WTC11 (cell line): ENCODE data around the gene LHPP. TPM values are rescaled to one million over a fixed set of nuclear protein-coding genes. Genes with fewer than 3 reads are reported as not detected.

Experiments
- ATAC-seq: fragments of 200-7000 bp; cut with Tn5 transposase; 2 replicates; pipeline ENCODE4 v1.10.0; 2021; ENCODE audit warnings: mild to moderate bottlenecking, moderate library complexity
- CTCF ChIA-PET: fragments of 300-600 bp; sonication (Branson Sonifier 250); formaldehyde crosslinking; loops from one replicate; lab custom pipeline; 2021; ENCODE audit warnings: antibody characterized with exemption; lab: Charles Lee
- POLR2A ChIA-PET: fragments of 350-600 bp; sonication (Branson Sonifier 250); formaldehyde crosslinking; loops from one replicate; lab custom pipeline; 2021; ENCODE audit warnings: antibody characterized with exemption; lab: Charles Lee
- DNase-seq: peaks from one replicate; pipeline ENCODE4 v3.0.0; 2021; ENCODE audit warnings: low spot score
- H3K27ac Mint-ChIP-seq: 2 replicates; pipeline ENCODE4 v1.8.0; 2021; ENCODE audit warnings: mixed read lengths
- H3K27me3 Mint-ChIP-seq: 2 replicates; pipeline ENCODE4 v1.8.0; 2021; ENCODE audit warnings: low read depth, mild to moderate bottlenecking, moderate library complexity, mixed read lengths
- H3K36me3 Mint-ChIP-seq: 2 replicates; pipeline ENCODE4 v1.8.0; 2021; ENCODE audit warnings: mixed read lengths
- H3K4me1 Mint-ChIP-seq: 2 replicates; pipeline ENCODE4 v1.8.0; 2022; ENCODE audit warnings: mixed read lengths
- H3K4me3 Mint-ChIP-seq: 2 replicates; pipeline ENCODE4 v1.8.0; 2021; ENCODE audit warnings: mild to moderate bottlenecking, moderate library complexity, mixed read lengths
- H3K9me3 Mint-ChIP-seq: 2 replicates; pipeline ENCODE4 v1.8.0; 2021; ENCODE audit warnings: mixed read lengths
- ATF1 ChIP-seq: sonication (generic); formaldehyde crosslinking; IDR thresholded peaks from 2 replicates; pipeline ENCODE4 v1.8.1; 2023; ENCODE audit warnings: mild to moderate bottlenecking, moderate library complexity, missing genetic modification reagents
- CBFB ChIP-seq: sonication (generic); formaldehyde crosslinking; IDR thresholded peaks from 2 replicates; pipeline ENCODE4 v1.8.1; 2022; ENCODE audit warnings: mild to moderate bottlenecking, low read depth, missing genetic modification reagents
- FOXP1 ChIP-seq: sonication (generic); formaldehyde crosslinking; IDR thresholded peaks from 2 replicates; pipeline ENCODE4 v1.8.0; 2022; ENCODE audit warnings: missing genetic modification reagents, mild to moderate bottlenecking, moderate library complexity, borderline replicate concordance
- HMGA2 ChIP-seq: fragments of 250-450 bp; sonication (Bioruptor Pico); IDR thresholded peaks from 2 replicates; pipeline ENCODE4 v1.4.0; 2021; ENCODE audit warnings: mild to moderate bottlenecking, moderate library complexity
- KAT7 ChIP-seq: sonication (generic); formaldehyde crosslinking; IDR thresholded peaks from 2 replicates; pipeline ENCODE4 v1.8.1; 2023; ENCODE audit warnings: missing genetic modification reagents, mild to moderate bottlenecking, borderline replicate concordance
- MYBL2 ChIP-seq: sonication (generic); formaldehyde crosslinking; IDR thresholded peaks from 2 replicates; pipeline ENCODE4 v1.8.1; 2023; ENCODE audit warnings: mild to moderate bottlenecking, moderate library complexity, missing genetic modification reagents
- NFATC4 ChIP-seq: fragments of 250-450 bp; sonication (Bioruptor Pico); IDR thresholded peaks from 2 replicates; pipeline ENCODE4 v1.9.0; 2021; ENCODE audit warnings: mild to moderate bottlenecking
- NFYB ChIP-seq: sonication (generic); formaldehyde crosslinking; conservative IDR thresholded peaks from 2 replicates; pipeline ENCODE4 v1.8.0; 2022; ENCODE audit warnings: low read depth, missing genetic modification reagents
- NR2C2 ChIP-seq: sonication (generic); formaldehyde crosslinking; IDR thresholded peaks from 2 replicates; pipeline ENCODE4 v1.8.0; 2022; ENCODE audit warnings: mild to moderate bottlenecking, missing genetic modification reagents
- SOX15 ChIP-seq: fragments of 250-450 bp; sonication (Bioruptor Pico); IDR thresholded peaks from 2 replicates; pipeline ENCODE4 v1.9.0; 2021; ENCODE audit warnings: mild to moderate bottlenecking
- TEAD1 ChIP-seq: sonication (generic); formaldehyde crosslinking; IDR thresholded peaks from 2 replicates; pipeline ENCODE4 v1.8.0; 2022; ENCODE audit warnings: mild to moderate bottlenecking, missing genetic modification reagents
- ZNF416 ChIP-seq: fragments of 250-450 bp; sonication (Bioruptor Pico); IDR thresholded peaks from 2 replicates; pipeline ENCODE4 v1.9.0; 2021; ENCODE audit warnings: mild to moderate bottlenecking, inconsistent platforms
- ZNF423 ChIP-seq: fragments of 250-450 bp; sonication (Bioruptor Pico); IDR thresholded peaks from 2 replicates; pipeline ENCODE4 v2.1.2; 2022; ENCODE audit warnings: mild to moderate bottlenecking, moderate library complexity
- total RNA-seq: library from RNA; stranded (reverse); gene quantifications from 3 replicates; pipeline ENCODE4 v1.2.3, GENCODE V29; 2021
- TF ChIP-seq, protein P1 (sequence below): sonication (generic); formaldehyde crosslinking; IDR thresholded peaks from 2 replicates; pipeline ENCODE4 v1.8.1; 2022; ENCODE audit warnings: mild to moderate bottlenecking, moderate library complexity, missing genetic modification reagents
- TF ChIP-seq, protein P2 (sequence below): sonication (generic); formaldehyde crosslinking; IDR thresholded peaks from 2 replicates; pipeline ENCODE4 v1.8.1; 2023; ENCODE audit warnings: mild to moderate bottlenecking, missing genetic modification reagents, borderline replicate concordance

LHPP gene
- total RNA-seq, 1 experiment from 2014 or later = 33.2 TPM

DNA sequence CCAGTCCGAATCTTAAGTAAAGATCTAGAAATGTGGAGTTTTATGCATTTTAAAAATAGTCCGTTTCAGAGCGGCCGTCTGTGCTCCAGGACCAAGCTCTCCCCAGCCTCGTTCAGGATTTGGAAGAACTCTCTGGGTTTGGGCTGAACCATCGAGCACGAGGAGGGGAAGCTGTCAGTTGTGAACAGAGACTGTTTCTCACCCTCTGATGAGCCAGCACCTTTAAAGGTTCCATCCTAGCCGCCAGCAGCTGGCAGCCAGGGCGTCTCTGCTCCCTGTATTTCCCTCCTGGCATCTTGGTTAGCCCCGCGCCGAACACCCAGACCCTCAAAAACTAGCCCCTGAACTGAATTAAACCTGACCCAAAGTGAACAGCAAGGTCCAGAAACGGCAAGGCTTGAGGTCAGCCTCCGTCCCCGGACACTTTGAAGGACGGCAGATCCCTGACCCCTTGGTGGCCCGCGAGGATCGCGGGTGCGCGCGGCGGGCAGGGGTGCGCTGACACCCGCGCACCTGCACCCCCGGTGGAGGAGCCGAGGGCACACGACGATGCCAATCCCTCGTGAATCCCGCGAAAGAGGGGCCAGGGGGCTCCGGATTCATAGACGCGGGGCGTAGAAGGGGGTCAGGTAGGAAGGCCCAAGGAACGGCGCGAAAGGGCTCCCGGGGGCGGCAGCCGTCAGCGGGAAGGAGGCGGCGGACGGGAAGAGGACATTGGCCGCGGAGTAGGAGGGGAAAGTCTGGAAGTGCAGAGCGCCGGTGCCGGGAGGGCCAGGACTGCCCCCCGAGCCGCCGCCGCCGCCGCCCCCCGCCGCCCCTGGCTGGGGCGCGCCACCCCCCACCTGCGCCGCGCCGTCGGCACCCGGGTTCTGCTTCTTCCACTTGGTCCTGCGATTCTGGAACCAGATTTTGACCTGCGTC, 14.5 kb upstream of the LHPP start:
- H3K27me3 Mint-ChIP-seq = peaks cover 56% of the 10 kb centered on the region
- H3K36me3 Mint-ChIP-seq = no peaks in the 10 kb centered on the region
- DNase-seq = peak; percentile 37
- TF ChIP-seq NFATC4 (CRISPR knock-in tag) = no peak
- TF ChIP-seq, protein P1, sequence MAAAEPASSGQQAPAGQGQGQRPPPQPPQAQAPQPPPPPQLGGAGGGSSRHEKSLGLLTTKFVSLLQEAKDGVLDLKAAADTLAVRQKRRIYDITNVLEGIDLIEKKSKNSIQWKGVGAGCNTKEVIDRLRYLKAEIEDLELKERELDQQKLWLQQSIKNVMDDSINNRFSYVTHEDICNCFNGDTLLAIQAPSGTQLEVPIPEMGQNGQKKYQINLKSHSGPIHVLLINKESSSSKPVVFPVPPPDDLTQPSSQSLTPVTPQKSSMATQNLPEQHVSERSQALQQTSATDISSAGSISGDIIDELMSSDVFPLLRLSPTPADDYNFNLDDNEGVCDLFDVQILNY (CRISPR knock-in tag) = 0 out of 2 replicates have a peak, but pooled peaks have one; percentile 32
- TF ChIP-seq, all 79 proteins: peak for 1
- Mint-ChIP-seq H3K9me3 (no peaks in the 10 kb centered on the region), H3K27ac (no peak overlapping the region), H3K4me3 (peak overlapping the region; percentile 69), H3K4me1 (peaks cover 32% of the 10 kb centered on the region)
- ChIA-PET CTCF (interaction anchor here (0.7 to 4.5 kb wide), 3 partner anchors 14 to 58 kb away, joined by 3 to 32 read pairs (median 4); partner anchors contain the start of gene LHPP), POLR2A (interaction anchor here (0.7 kb wide), 1 partner anchor 28 kb away, joined by 4 read pairs; the partner anchor contains the start of gene OAT)
- no peak for ATAC-seq

GRCh38 chr10:124447751-124448466, 13.7 kb upstream of the LHPP start:
- no peak for TF ChIP-seq ZNF416 (CRISPR knock-in tag)
- no peak for TF ChIP-seq MYBL2
- TF ChIP-seq NFYB (CRISPR knock-in tag) = no peak
- no peak for TF ChIP-seq TEAD1 (CRISPR knock-in tag)
- TF ChIP-seq, protein P2, sequence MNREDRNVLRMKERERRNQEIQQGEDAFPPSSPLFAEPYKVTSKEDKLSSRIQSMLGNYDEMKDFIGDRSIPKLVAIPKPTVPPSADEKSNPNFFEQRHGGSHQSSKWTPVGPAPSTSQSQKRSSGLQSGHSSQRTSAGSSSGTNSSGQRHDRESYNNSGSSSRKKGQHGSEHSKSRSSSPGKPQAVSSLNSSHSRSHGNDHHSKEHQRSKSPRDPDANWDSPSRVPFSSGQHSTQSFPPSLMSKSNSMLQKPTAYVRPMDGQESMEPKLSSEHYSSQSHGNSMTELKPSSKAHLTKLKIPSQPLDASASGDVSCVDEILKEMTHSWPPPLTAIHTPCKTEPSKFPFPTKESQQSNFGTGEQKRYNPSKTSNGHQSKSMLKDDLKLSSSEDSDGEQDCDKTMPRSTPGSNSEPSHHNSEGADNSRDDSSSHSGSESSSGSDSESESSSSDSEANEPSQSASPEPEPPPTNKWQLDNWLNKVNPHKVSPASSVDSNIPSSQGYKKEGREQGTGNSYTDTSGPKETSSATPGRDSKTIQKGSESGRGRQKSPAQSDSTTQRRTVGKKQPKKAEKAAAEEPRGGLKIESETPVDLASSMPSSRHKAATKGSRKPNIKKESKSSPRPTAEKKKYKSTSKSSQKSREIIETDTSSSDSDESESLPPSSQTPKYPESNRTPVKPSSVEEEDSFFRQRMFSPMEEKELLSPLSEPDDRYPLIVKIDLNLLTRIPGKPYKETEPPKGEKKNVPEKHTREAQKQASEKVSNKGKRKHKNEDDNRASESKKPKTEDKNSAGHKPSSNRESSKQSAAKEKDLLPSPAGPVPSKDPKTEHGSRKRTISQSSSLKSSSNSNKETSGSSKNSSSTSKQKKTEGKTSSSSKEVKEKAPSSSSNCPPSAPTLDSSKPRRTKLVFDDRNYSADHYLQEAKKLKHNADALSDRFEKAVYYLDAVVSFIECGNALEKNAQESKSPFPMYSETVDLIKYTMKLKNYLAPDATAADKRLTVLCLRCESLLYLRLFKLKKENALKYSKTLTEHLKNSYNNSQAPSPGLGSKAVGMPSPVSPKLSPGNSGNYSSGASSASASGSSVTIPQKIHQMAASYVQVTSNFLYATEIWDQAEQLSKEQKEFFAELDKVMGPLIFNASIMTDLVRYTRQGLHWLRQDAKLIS (CRISPR knock-in tag) = no peak
- no peak for TF ChIP-seq SOX15 (CRISPR knock-in tag)
- no peak for TF ChIP-seq NR2C2 (CRISPR knock-in tag)
- TF ChIP-seq ZNF423 (CRISPR knock-in tag) = peak; percentile 21; the same call in 1 of the 2 replicates
- TF ChIP-seq KAT7 = 0 out of 2 replicates have a peak, but pooled peaks have one; percentile 23
- no peak for TF ChIP-seq ATF1 (CRISPR knock-in tag)
- no peak for TF ChIP-seq HMGA2 (CRISPR knock-in tag)
- 0 out of 2 replicates have a peak, but pooled peaks have one; percentile 39 for TF ChIP-seq FOXP1 (CRISPR knock-in tag)
- Mint-ChIP-seq H3K27me3 (peaks cover 58% of the 10 kb centered on the region), H3K9me3 (no peaks in the 10 kb centered on the region), H3K36me3 (no peaks in the 10 kb centered on the region), H3K27ac (no peak overlapping the region), H3K4me3 (peak overlapping the region; percentile 73), H3K4me1 (peaks cover 40% of the 10 kb centered on the region)
- ChIA-PET CTCF (interaction anchor here (1.5 to 4.5 kb wide), 2 partner anchors 13 to 59 kb away, joined by 4 to 32 read pairs; partner anchors contain the start of gene LHPP), POLR2A (interaction anchor here (0.5 kb wide), 1 partner anchor 26 kb away, joined by 3 read pairs; no protein-coding TSS in a partner anchor)
- ATAC-seq (no peak), DNase-seq (peak; percentile 54)

DNA sequence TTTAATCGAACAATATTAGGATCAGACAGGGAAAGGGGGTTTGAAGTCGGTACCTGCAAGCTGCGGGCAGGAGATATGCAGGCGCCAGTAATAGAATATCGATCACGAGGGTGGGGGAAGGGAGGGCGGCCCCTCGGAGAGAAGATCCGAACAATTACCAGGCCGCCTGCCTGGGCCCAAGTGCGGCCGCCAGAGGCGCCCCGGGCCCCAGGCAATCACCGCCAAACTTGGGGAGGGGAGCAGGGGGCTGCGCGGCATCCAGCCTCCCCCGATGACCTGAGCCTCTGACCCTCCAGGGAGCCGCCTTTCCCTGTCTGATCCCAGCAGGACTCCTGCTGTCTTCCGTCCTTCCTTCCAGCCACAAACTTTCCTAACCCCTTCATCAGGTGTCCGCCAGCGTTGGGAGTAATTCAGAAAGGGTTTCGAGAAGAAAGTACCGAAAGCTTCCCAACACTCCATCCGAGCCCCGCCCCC, 12.9 kb upstream of the LHPP start:
- TF ChIP-seq ZNF423 (CRISPR knock-in tag) (peak; percentile 55), CBFB (CRISPR knock-in tag) (no peak)
- H3K36me3 Mint-ChIP-seq = no peaks in the 10 kb centered on the region
- peak; percentile 55 for DNase-seq
- peak; percentile 6; the same call in 1 of the 2 replicates for ATAC-seq
- peaks cover 58% of the 10 kb centered on the region for H3K27me3 Mint-ChIP-seq
- ChIA-PET POLR2A (interaction anchor here (1.0 to 1.1 kb wide), 2 partner anchors 13 to 30 kb away, joined by 3 to 4 read pairs; partner anchors contain the start of genes LHPP and OAT), CTCF (interaction anchor here (0.6 to 4.5 kb wide), 12 partner anchors 8 to 81 kb away, joined by 3 to 32 read pairs (median 3); partner anchors contain the start of genes LHPP and OAT)
- no peaks in the 10 kb centered on the region for H3K9me3 Mint-ChIP-seq
- peak overlapping the region; percentile 73 for H3K4me3 Mint-ChIP-seq
- peaks cover 45% of the 10 kb centered on the region for H3K4me1 Mint-ChIP-seq
- no peak overlapping the region for H3K27ac Mint-ChIP-seq
